Measurements from ENCODE around the gene TLCD1.
"Not testable (repeated sequence)": the region's sequence is repeated elsewhere in the genome, so short reads cannot be mapped to it uniquely, and the experiment has no call there.

The TLCD1 gene

DNA sequence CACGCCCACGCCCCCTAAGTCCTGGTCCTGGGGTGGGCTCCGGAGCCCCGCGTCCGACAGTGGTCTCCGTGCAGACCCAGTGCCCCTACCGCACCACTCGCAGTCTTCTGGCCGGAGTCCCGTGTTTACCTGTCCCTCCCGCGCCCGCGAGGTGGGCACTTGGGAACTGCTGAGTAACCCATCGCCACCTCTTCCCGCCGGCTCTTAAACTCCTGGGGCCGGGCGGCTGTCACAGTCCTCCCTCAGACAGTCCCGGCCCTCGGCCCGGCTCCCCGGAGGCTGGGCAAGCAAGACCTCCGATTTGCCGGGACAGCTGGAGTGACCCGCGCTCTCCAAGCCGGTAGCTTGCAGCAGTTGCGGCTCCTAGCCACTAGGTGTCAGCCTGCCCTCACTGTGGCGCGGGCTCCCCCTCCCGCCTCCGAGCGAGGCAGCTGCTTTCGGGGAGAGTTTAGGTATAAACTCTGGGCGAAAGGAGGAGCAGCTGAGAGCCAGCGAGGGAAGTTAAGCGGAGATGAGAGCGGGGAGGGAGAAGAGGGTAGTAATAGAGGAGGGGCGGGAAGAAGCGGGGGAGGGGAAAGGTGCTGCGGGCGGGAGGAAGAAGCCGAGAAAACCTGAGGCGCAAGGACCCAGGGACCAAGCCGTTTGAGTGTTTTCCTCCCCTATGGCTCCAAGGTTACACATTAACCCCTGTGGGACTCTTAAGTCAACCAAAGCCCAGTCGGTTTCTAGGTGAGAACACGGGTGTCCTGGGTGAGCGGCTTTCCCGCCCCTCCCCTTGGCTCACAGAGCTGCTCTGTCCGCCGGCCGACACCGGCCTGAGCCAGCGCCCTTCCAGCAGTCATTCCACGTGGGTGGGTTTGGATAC, 826 bp upstream of the TLCD1 start:
- H3K4me3 ChIP-seq (ENCODE audit: low read length) = peak overlapping the region; percentile 80
- TF ChIP-seq ZNF274 (IDR thresholded peaks at IDR 0.05; ENCODE audit: low read depth, low read length) = no peak

- no peak for TF ChIP-seq ZNF274 (IDR thresholded peaks at IDR 0.05; ENCODE audit: low read depth, low read length)
- peak overlapping the region; percentile 64 for H3K4me3 ChIP-seq (ENCODE audit: low read length)
Observed at GRCh38 chr17:28725660-28726225, 290 bp downstream of the TLCD1 start.

DNA sequence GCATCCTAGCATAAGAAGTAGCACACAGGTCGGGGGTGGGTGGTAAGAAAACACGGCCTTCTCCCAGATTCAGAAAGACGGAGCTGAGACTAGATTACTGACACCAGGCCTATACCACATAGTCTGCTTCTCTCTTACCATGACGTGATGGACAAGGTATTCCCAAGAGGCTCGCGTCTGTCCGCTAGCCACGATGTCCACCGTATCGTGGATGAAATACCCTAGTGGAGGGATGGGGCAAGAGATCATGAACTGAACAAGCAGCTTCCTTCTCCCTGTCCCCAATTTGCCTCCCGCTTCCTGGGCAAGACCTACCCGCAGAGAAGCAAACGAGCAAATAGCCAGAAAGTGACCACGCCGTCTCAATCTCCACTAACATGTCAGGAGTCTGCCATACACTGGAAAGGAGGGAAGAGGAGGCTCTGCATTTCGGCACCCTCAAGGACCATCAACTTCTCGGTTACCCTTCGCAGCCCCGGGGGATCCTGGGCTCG, 820 bp downstream of the TLCD1 start:
- no peak for TF ChIP-seq ZNF274 (IDR thresholded peaks at IDR 0.05; ENCODE audit: low read depth, low read length)

GRCh38 chr17:28724500-28725165, 1.4 kb downstream of the TLCD1 start:
- H3K4me3 ChIP-seq (ENCODE audit: low read length) = peak overlapping the region; percentile 64; the same call in 1 of the 2 replicates
- TF ChIP-seq ZNF274 (IDR thresholded peaks at IDR 0.05; ENCODE audit: low read depth, low read length) = no peak

More for the DNA sequence above, 820 bp downstream of the TLCD1 start:
- peak overlapping the region; percentile 64 for H3K4me3 ChIP-seq (ENCODE audit: low read length)

DNA sequence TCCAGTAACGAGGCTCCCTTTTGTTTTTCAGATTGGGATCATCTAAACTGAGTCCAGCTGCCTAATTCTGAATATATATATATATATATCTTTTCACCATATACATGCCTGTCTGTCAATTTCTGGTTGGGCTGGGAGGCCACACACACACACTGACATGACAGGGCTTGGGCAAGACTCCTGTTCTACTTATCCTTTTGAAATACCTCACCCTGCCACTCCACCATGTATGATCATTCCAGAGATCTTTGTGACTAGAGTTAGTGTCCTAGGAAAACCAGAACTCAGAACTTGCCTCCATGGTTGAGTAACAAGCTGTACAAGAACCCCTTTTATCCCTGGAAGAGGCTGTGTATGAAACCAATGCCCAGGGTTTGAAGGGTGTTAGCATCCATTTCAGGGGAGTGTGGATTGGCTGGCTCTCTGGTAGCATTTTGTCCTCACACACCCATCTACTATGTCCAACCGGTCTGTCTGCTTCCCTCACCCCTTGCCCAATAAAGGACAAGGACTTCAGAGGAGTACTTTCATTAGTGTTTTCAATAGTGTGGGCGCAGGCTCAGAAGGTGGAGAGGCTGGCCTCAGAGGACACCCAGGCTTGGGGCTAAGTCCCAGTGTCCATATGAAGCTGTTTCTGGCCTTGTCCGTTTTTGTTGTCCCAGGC, 2.1 kb downstream of the TLCD1 start:
- not testable (repeated sequence) for H3K4me3 ChIP-seq (ENCODE audit: low read length)

DNA sequence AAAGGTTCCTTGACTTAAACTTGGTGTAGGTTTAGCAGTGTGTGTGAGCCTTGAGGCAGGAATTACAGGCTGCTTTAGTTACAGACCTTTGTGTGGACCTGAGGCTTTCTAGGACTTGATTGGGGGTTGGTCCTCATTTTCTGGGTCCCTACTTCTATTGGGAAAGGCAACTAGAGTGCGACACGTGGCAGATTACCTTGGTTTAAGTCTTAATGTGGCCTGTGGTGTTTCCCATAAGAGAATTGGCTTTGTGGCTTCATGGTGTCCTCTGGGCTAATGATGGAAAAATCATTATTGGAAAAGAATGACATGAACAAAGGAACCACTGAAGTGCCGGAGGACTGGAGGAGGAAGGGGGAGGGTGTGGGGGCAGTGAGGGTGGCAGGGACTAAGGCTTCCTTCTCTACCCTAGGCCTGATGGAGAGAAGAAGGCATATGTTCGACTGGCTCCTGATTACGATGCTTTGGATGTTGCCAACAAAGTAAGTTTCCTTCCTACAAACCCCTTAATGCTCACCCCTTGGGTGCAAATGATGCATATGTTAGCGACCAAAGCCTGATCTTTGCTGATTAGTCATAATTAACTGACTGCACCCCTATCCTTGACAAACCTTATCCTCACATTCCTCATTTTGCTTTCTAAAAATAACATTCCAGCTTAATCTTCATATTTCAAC, 2.7 kb downstream of the TLCD1 start:
- peak overlapping the region; percentile 2; the same call in 1 of the 2 replicates for H3K4me3 ChIP-seq (ENCODE audit: low read length)
- no peak for TF ChIP-seq ZNF274 (IDR thresholded peaks at IDR 0.05; ENCODE audit: low read depth, low read length)

DNA sequence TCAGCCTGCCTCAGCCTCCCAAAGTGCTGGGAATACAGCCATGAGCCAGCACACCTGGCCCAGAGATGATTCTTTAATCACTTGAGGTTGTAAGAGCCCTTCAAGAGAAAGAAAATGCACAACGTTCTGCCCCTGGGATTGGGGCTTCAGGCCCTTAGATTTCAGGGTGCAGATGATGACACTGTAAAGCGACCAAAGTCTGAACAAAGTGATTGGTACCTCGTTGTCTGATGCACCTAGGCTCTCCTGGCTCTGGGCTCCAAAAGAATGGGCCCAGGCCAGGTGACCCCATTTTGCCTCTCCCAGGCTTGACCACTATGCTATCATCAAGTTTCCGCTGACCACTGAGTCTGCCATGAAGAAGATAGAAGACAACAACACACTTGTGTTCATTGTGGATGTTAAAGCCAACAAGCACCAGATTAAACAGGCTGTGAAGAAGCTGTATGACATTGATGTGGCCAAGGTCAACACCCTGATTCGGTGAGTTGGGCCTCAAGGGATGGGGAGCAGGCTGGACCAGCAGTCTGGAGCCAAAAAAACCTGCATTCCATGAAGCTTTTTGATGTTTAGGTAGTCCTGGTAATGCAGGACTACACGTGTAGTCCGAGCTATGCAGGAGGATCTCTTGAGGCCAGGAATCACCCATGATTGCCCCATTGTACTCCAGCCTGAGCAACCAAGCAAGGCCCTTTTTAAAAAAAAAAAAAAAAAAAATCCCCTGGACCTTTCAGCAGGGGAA, 3.4 kb downstream of the TLCD1 start:
- peak overlapping the region; percentile 99; the same call in 1 of the 2 replicates for H3K4me3 ChIP-seq (ENCODE audit: low read length)
- TF ChIP-seq ZNF274 (IDR thresholded peaks at IDR 0.05; ENCODE audit: low read depth, low read length) = no peak

DNA sequence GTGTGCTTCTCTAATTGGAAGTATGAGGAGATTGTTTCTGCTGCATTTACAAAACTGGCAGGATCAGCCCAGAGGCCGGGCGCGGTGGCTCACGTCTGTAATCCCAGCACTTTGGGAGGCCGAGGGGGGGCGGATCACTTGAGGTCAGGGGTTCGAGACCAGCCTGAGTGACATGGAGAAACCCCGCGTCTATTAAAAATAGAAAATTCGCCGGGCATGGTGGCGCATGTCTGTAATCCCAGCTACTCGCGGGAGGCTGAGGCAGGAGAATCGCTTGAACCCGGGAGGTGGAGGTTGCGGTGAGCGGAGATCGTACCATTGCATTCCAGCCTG, 5.1 kb downstream of the TLCD1 start:
- H3K4me3 ChIP-seq (ENCODE audit: low read length) = peak overlapping the region; percentile 99

DNA sequence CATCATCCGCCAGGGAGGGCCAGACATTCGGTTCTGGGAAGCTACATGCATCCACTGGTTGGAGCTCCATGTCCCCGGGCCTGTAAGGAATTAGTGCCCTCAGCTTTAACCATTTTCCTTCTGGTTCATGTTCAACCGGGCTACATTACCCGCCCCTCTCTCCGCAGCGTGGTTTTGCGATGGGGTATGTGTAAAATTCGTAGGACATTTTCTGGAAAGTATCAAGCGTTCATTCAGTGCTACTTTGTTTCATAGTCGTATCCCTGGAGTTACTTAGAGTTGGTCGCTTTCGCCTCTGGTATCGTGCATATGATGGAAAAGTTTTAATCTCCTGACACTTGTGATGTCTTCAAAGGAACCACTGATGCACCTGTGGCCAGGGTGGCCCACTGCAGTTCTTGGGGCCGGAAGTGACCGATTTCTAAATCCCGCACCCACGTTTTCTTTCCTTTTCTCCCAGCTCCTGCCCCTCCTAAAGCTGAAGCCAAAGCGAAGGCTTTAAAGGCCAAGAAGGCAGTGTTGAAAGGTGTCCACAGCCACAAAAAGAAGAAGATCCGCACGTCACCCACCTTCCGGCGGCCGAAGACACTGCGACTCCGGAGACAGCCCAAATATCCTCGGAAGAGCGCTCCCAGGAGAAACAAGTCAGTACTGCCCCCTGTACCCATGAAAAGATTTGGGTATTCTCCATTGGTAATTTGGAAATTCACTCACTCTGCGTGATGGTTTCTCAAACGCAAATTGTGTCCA, 5.6 kb downstream of the TLCD1 start:
- H3K4me3 ChIP-seq (ENCODE audit: low read length) = peak overlapping the region; percentile 99
- TF ChIP-seq ZNF274 (IDR thresholded peaks at IDR 0.05; ENCODE audit: low read depth, low read length) = no peak

- TF ChIP-seq ZNF274 (IDR thresholded peaks at IDR 0.05; ENCODE audit: low read depth, low read length) = no peak
- H3K4me3 ChIP-seq (ENCODE audit: low read length) = peak overlapping the region; percentile 48; the same call in 1 of the 2 replicates
Observed at GRCh38 chr17:28719021-28719433, 7.0 kb downstream of the TLCD1 start.

- H3K4me3 ChIP-seq (ENCODE audit: low read length) = peak overlapping the region; percentile 12; the same call in 1 of the 2 replicates
- TF ChIP-seq ZNF274 (IDR thresholded peaks at IDR 0.05; ENCODE audit: low read depth, low read length) = no peak
Observed at GRCh38 chr17:28718333-28719020, 7.6 kb downstream of the TLCD1 start.
